NB4 (cell line): ENCODE results near the gene TOP1.

ENCODE experiments used
- CTCF ChIP-seq: IDR thresholded peaks from one replicate; pipeline ENCODE4 v1.5.1; 2012; ENCODE audit warnings: low read depth, low read length
- MAX ChIP-seq: IDR thresholded peaks from 2 replicates; pipeline ENCODE4 v1.6.1; 2011; ENCODE audit warnings: low read depth, low read length

GRCh38 chr20:41140226-41141133 lies 111.9 kb downstream of the TOP1 start:
- TF ChIP-seq CTCF (no peak), MAX (no peak)
